Thyroid gland (tissue), 4 donors: Measurements from ENCODE around the gene PIGBOS1. TPM values are rescaled to one million over a fixed set of nuclear protein-coding genes. Genes with fewer than 3 reads are reported as not detected.

Source experiments
- DNase-seq, 2 donors: peaks; one replicate each; pipeline ENCODE4 v3.0.0-alpha.2; 2019
- H3K27ac ChIP-seq, 3 donors: fragments of 200-600 bp; sonication (generic); 1 replicate in 2 of 3; 2 replicates in 1 of 3; pipeline ENCODE4 v1.5.1; 2016 to 2019; ENCODE audit warnings: mild to moderate bottlenecking in 1 of 3, moderate library complexity in 1 of 3
- H3K27me3 ChIP-seq: fragments of 200-600 bp; sonication (generic); one replicate; pipeline ENCODE4 v1.5.1; 2019
- H3K36me3 ChIP-seq, 2 donors: fragments of 200-600 bp; sonication (generic); one replicate each; pipeline ENCODE4 v1.5.1; 2016 to 2019
- H3K4me1 ChIP-seq, 2 donors: fragments of 200-600 bp; sonication (generic); one replicate each; pipeline ENCODE4 v1.5.1; 2017 to 2019
- H3K4me3 ChIP-seq, 3 donors: fragments of 200-600 bp; sonication (generic); replicated peaks in 1 of 3; 1 replicate in 2 of 3; 2 replicates in 1 of 3; pipeline ENCODE4 v1.5.1; 2016; ENCODE audit warnings: mild to moderate bottlenecking in 1 of 3
- H3K9me3 ChIP-seq: fragments of 200-600 bp; sonication (generic); one replicate; pipeline ENCODE4 v1.5.1; 2017
- CTCF ChIP-seq, 6 experiments: fragments of 200-600 bp in 3 of 6; fragments of 450-650 bp in 3 of 6; sonication (generic) in 3 of 6; IDR thresholded peaks; one replicate each; pipeline ENCODE4 v1.5.1; 2016 to 2019; ENCODE audit warnings: antibody characterized with exemption in 6 of 6, mild to moderate bottlenecking in 2 of 6, inconsistent platforms in 1 of 6, moderate library complexity in 1 of 6
- POLR2A ChIP-seq, 2 donors: fragments of 450-650 bp; IDR thresholded peaks; one replicate each; pipeline ENCODE4 v1.6.1; 2017; ENCODE audit warnings: antibody characterized with exemption in 2 of 2, mild to moderate bottlenecking in 2 of 2, moderate library complexity in 1 of 2
- WGBS, 2 donors: methylation state at CpG; one replicate each; pipeline ENCODE4 v1.1.5; 2017; 5-methylcytosine and 5-hydroxymethylcytosine counted together
- intact Hi-C: fragments of 100-400 bp; cut with DNase I; formaldehyde crosslinking; loops from one replicate; pipeline ENCODE4 v1.15.1; 2023
- total RNA-seq, 4 donors: library from RNA; depleted of rRNA; stranded (reverse); fragments of >200 nt; gene quantifications; one replicate each; pipeline ENCODE4 v1.2.3, GENCODE V29; 2016

PIGBOS1 gene
- total RNA-seq, 4 donors from 2014 or later = 16.9 to 32.3 (median 21.6) TPM

- no peaks in the 10 kb centered on the region for H3K9me3 ChIP-seq
- no peak for DNase-seq
- H3K27me3 ChIP-seq = no peaks in the 10 kb centered on the region
- peaks cover 7 to 18% of the 10 kb centered on the region in 2 donors for H3K4me1 ChIP-seq
- 65 to 77% methylated on average over 4 of the region's 4 CpGs for WGBS, 2 donors
- H3K36me3 ChIP-seq = no peaks in the 10 kb centered on the region
- TF ChIP-seq POLR2A (IDR thresholded peaks at IDR 0.05) = no peak
- TF ChIP-seq CTCF (IDR thresholded peaks at IDR 0.05) = no peak
- no peak overlapping the region for H3K27ac ChIP-seq
- intact Hi-C loops = no loop called here
- no peak overlapping the region for H3K4me3 ChIP-seq
These were observed 29.4 kb upstream of the PIGBOS1 start for GRCh38 chr15:55348281-55348778.

GRCh38 chr15:55344206-55344605, 25.3 kb upstream of the PIGBOS1 start:
- Histone ChIP-seq H3K4me3 (no peak overlapping the region), H3K9me3 (no peaks in the 10 kb centered on the region), H3K27ac (peak overlapping the region; percentile 94 to 98 (median 94)), H3K27me3 (no peaks in the 10 kb centered on the region), H3K36me3 (no peaks in the 10 kb centered on the region), H3K4me1 (peaks cover 12 to 25% of the 10 kb centered on the region in 2 donors)
- WGBS, 2 donors = 39 to 58% methylated on average over 2 of the region's 2 CpGs
- TF ChIP-seq CTCF (IDR thresholded peaks at IDR 0.05) = no peak
- TF ChIP-seq POLR2A (IDR thresholded peaks at IDR 0.05) = peak in 1 of 2 donors; percentile 59
- peak; percentile 79 to 90 for DNase-seq
- intact Hi-C loops = no loop called here

- intact Hi-C loops = no loop called here
- 26 to 34% methylated on average over 2 of the region's 2 CpGs for WGBS, 2 donors
- Histone ChIP-seq H3K9me3 (no peaks in the 10 kb centered on the region), H3K36me3 (no peaks in the 10 kb centered on the region), H3K27ac (peak overlapping the region; percentile 94 to 98 (median 94)), H3K27me3 (no peaks in the 10 kb centered on the region), H3K4me1 (peaks cover 12 to 25% of the 10 kb centered on the region in 2 donors), H3K4me3 (no peak overlapping the region)
- no peak for TF ChIP-seq POLR2A (IDR thresholded peaks at IDR 0.05)
- DNase-seq = peak; percentile 29 to 40
These were observed 24.2 kb upstream of the PIGBOS1 start for GRCh38 chr15:55343168-55343567.

- no peak for TF ChIP-seq CTCF (IDR thresholded peaks at IDR 0.05)
- TF ChIP-seq POLR2A (IDR thresholded peaks at IDR 0.05) = no peak
- Histone ChIP-seq H3K4me3 (no peak overlapping the region), H3K4me1 (peaks cover 0 to under 1% of the 10 kb centered on the region in 2 donors), H3K9me3 (no peaks in the 10 kb centered on the region), H3K27me3 (no peaks in the 10 kb centered on the region), H3K27ac (no peak overlapping the region), H3K36me3 (peaks cover 4 to 8% of the 10 kb centered on the region in 2 donors)
- intact Hi-C loops = no loop called here
- 92 to 100% methylated on average over 1 of the region's 1 CpG for WGBS, 2 donors
- DNase-seq = no peak
These were observed 18.2 kb upstream of the PIGBOS1 start for GRCh38 chr15:55337160-55337559.

GRCh38 chr15:55334997-55335396, 16.1 kb upstream of the PIGBOS1 start:
- no peak overlapping the region for H3K27ac ChIP-seq
- WGBS, 2 donors = 100% methylated on average over 1 of the region's 1 CpG
- TF ChIP-seq CTCF (IDR thresholded peaks at IDR 0.05) (no peak), POLR2A (IDR thresholded peaks at IDR 0.05) (no peak)
- no peaks in the 10 kb centered on the region for H3K27me3 ChIP-seq
- H3K36me3 ChIP-seq = peaks cover 13 to 15% of the 10 kb centered on the region in 2 donors
- no peaks in the 10 kb centered on the region for H3K9me3 ChIP-seq
- intact Hi-C loops = no loop called here
- no peak overlapping the region for H3K4me3 ChIP-seq
- no peaks in the 10 kb centered on the region for H3K4me1 ChIP-seq
- DNase-seq = no peak
